ENCODE results near the gene FGF6.

FGF6 gene

DNA sequence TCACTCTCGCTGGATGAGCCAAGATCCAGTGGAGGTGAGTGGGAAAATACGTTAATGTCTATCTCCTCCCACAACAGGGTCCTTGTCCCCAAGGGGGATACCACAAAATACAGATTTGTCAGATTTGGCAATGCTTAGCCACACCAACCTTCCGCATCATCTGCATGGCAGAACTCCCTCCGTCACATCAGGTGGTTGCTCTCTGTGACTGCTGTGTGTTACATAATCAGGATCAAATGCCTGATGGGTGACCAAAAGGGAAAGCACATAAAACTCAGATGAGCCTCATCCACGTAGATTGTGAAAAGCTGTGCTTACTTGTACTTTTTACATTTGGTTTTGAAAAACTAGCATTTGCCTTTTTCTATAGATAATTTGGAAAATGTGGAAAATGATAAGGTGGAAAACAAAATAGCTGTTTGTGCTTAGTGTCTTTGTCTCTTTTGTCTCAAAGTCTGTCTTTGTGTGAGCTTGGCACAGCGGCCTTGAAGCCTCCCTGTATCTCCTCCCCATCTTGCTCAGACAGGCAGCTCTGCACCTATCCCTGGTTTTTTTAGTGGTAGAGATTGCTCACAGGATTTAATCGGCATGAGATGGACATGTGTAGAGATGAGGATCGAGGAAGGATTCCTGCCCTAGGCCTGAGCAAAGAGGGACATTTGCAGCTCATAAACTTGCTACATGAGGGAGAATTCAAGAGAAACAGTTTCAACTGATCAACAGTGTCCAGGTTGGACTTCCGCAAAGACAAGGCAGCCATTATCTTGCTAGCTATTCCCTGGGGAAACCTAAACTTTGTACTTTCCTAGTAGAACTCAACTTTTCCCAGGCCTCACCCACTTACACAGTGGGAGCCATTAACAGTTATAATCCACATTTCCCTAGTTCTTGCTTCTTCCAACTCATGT lies 3.6 kb upstream of the FGF6 start:
- no peak for DNase-seq (ENCODE audit: low read depth)
- no peak overlapping the region for H3K4me3 ChIP-seq (ENCODE audit: low read depth, low read length)

DNA sequence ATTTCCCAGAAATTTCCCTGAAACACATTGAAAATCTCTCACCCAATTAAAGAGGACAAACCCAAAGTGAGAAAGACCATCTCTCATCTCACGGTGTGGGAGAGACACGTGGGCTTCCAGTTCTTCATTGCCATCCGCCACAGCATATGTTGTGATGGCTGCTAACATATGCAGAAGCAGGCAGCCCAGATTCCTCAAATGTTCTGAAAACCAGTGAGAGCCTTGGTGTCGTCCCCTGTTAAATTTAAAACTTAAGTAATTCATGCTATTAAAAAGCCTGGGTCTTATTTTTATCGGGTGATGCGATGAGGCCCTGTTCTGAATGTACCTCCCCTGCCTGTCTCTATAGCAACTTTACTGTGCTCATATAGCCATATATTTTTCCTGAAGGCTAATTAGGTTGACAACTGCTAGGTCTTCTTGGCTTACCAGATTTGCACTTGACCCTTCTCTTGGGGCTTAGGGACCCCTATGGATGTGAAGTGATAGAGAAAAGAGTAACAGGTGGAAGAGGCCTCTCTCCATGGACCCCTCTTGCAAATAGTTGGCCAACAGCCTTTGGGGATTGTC lies 2.8 kb upstream of the FGF6 start:
- no peak for DNase-seq (ENCODE audit: low read depth)
- H3K4me3 ChIP-seq (ENCODE audit: low read depth, low read length), result no peak overlapping the region

DNA sequence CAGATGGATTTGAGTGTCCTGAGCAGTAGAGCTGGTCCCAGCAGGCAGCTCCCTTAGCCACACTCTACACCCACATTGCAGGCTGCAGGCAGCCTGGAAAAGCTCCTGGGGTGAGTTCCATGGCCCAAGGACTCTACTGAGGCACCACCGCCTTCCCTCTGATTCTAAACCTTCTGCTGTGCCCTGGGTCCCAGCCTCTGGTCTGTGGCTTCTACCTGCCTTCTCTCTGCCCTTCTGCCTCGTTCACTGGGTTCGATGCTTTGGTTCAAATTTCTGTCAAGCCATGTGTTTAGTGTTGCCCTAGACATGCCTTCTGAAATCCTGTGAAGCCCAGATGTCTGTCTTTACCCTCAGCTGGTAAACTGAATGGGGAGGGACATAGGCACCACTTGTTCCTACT lies 1.5 kb upstream of the FGF6 start:
- H3K4me3 ChIP-seq (ENCODE audit: low read depth, low read length), result no peak overlapping the region
- no peak for DNase-seq (ENCODE audit: low read depth)

DNA sequence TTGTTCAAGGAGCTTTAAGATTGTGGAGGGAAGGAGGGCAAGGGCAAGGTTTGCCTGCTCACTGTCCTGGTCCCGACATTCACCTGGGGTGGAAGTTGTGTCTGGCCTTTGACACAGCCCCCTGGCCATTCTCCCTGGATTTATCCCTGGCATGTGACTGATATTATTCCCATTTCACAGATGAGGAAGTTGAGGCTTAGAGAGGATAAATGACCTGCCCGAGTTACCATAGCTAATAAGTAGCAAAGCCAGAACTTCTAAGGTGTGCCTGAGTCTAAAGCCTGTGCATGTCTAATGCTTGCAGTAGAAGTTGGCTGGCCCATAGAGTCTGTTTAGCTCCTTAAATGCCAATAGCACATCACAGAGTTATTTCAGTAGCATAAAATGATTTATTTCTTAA lies 720 bp upstream of the FGF6 start:
- no peak overlapping the region for H3K4me3 ChIP-seq (ENCODE audit: low read depth, low read length)

DNA sequence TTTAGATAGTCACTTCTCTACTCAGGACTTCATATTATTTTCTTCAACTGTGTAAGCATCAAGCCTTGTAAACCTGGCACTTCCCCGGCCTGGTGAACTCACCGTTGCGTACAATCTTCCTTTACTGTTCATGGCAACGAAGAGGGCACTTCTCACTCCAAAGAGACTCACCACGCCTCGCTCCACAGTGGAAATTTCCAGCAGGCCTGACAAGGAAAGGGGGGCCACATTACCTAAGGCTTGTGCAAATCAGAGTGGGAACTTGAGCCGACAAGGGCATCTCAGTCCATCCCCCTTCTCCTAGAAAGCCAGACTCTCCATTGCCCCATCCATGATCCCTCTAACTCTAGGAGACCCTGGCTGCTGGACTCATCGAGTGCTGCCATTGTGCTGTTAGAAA lies 1.6 kb downstream of the FGF6 start:
- no peak overlapping the region for H3K4me3 ChIP-seq (ENCODE audit: low read depth, low read length)
- DNase-seq (ENCODE audit: low read depth), result no peak

More for the DNA sequence above, 720 bp upstream of the FGF6 start:
- DNase-seq (ENCODE audit: low read depth), result no peak

DNA sequence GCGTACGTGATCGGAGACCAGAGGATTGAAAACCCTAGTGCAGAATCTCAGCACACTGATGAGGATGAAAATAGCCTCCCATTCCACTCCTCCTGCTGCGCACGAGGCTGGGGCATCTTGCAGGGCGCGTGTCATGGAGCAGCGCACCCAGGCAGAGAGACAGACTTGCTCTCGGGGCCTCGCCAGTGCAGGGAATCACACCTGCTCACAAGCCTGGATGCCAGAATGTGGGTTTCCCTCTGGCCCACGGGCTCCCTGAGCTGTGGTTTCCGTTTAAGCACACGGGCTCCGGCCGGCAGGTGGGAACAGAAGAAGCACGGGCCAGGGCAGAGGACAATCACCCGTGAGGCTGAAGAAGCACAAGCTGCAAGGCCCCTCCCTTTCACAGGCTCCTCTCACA lies 2.0 kb downstream of the FGF6 start:
- no peak overlapping the region for H3K4me3 ChIP-seq (ENCODE audit: low read depth, low read length)
- DNase-seq (ENCODE audit: low read depth), result no peak

DNA sequence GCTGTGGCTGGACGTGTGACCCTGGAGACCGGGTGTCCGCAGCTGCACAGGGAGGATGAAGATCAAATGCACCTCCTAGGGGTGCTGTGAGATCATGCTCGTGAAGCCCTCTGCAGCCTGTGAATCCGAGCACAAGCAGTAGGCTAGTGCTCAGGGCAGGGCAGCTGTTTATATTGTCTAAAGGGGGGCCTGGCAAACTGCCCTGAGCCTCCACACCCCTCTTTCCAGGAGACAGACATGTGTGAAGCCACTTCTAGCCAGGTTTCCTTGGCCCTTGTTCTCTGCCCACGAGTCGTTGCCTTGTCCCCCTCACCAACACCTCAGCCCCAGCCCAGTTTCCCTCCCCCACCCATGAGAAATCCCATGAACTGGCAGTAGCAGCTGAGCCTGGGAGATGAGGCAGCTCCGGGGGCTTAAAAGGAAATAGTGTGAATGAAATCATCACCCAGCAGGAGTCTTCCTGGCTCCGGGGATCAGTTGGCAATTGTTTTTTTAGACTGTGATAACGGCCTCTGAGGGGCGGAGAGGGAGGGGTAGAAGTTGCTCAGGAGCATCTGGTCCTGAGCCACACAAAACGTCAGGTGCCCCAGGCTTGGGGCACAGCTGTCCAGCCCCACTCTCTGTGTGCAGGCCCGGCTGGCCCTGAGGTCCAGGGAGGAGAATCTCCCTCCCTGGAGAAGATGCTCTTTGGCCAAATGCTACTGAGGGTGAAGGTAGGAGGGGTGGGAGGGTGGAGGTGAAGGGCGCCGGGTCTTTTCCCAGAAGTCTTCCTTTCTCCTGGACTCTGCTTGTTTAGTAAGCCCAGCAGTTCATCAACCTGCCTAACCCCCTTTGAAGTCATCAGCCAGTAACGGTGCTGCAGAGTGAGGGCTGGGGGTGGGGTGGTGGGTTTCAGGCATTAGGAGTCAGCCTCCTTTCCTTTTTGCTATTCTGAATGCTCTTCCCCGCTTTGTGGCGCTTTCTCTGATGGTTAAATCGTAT lies 4.0 kb downstream of the FGF6 start:
- H3K4me3 ChIP-seq (ENCODE audit: low read depth, low read length), result no peak overlapping the region
- peak; percentile 19 for DNase-seq (ENCODE audit: low read depth)

DNA sequence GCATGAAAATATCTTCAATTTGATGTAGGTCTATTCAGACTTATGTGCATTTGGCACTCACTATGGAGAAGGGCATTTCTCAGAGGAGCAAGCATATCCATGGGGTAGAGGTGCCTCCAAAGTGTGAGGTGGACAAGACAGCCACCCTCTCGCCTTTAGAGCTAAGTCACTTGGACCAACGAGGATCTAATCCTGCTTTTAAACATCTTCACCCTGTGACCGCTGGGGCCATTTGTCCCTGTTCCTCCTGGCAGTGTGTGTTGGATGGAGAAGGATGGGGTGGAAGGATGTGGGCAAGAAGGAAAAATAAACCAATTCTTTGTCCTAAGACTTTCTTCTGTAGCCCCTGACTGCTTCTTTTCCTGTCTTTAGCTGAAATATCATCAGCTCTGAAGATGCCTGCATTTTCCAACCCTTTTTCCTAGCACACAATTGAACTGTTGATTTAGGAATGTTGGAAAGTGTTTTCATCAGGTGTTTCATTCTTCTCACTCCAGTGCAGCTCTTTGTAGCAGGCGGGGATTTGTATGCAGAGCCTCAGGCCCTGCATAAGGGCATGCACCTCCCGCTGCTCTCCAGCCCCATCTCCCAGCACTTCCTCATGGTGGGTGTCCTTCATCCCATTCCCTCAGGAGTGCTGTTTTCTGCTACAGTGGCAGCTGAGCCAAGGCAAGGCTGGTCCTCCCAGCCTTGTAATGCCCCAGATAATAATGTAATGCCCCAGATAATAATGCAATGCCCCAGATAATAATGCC lies 5.3 kb downstream of the FGF6 start:
- DNase-seq (ENCODE audit: low read depth), result no peak
- no peak overlapping the region for H3K4me3 ChIP-seq (ENCODE audit: low read depth, low read length)

DNA sequence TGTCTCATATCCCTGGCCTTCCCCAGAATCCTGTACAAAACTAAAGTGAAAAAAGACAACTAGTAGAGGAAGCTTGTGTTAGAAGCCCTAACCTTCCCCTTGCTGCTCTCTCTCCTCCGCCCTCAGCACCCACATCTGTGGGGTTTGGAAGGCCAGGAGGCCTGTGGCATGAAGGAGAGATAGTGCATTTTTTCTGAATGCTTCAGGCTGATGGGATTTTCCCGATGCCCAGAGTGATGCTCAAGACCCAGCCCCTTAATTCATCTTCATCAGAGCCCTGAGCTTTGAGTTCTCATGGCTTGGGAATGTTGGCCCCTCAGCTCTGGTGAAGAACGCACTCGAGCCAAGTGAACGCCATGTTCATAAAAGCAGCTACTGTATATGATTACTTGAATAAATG lies 5.9 kb downstream of the FGF6 start:
- H3K4me3 ChIP-seq (ENCODE audit: low read depth, low read length), result no peak overlapping the region
- DNase-seq (ENCODE audit: low read depth), result no peak

DNA sequence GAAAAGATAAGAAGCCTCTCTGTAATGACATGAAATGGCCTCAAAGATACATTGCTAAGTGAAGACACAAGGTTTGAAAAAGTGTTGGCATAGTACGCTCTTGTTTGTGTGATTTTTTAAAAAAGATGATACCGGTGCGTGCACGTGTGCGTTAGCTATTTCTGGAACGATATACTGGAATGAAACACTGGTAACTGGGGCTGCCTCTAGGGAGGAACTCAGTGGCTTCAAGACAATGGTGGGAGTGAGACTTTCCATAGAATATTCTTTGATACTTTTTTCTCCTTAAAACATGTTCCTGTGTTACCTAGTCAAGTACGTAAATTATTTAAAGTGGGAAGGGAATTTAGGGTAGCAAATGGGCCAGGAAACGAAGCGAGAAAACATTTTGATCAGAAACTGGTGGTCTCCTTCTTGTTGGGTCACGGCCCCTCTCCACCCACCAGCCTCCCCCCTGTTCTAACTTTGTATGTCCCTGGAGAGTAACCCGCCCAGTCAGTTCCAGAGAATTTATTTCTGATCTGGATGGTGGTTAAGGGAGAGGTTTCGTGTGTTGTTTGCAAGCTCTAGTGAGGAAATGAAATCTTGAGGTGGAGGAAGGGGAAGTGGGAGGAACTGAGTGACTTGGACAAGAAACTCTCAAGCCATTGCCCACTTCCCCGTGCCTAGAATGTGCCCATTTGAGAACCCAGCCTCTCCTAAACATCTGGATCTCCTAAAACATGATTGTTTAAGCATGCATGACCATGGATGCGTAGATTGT lies 6.6 kb downstream of the FGF6 start:
- no peak overlapping the region for H3K4me3 ChIP-seq (ENCODE audit: low read depth, low read length)
- DNase-seq (ENCODE audit: low read depth), result no peak

DNA sequence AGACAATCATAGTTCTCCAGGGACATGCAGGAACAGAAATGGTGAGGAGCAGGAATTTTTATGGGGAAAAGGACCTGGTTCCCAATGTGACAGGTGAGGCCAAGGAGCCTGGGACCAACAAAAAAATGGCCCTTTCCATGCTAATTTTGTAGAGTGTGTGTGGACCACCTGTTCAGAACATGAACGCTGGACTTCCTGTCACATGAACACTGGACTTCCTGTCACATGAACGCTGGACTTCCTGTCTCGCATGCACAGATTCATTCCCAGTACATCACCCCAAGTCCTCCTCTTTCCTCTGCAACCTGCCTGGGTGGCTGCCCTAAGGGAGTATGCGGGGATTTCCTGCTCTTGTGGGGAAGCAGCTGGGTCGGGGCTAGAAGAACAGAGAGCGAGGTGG lies 10.1 kb downstream of the FGF6 start:
- H3K4me3 ChIP-seq (ENCODE audit: low read depth, low read length), result no peak overlapping the region
- DNase-seq (ENCODE audit: low read depth), result no peak

DNA sequence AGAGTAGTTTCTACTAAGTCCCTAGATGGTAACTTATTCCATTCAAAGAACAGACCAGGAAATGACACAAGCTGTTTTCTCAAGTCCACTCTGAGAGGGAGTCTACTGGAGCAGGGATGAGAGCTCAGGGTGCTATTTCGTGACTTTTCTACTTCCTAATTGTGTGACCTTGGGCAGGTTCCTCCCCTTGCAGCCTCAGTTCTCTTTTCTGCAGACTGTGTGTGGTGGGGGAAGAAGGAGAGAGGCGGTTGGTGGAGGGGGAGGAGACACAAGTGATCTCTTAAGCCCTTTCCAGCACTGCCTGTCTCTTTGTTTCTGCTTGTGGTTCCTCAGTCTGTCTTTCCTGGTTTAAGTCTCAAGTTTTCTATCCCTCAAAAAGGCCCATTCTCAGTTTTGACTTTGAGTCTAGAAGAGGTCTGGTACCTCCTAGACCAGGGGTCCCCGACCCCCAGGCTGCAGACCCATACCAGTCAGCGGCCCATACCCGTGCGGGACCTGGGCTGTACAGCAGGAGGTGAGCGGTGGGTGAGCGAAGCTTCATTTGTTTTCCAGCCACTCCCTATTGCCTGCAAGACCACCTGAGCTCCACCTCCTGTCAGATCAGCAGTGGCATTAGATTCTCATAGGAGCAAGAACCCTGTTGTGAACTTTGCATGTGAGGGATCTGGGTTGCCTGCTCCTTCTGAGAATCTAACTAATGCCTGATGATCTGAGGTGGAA lies 10.7 kb downstream of the FGF6 start:
- DNase-seq (ENCODE audit: low read depth), result no peak
- no peak overlapping the region for H3K4me3 ChIP-seq (ENCODE audit: low read depth, low read length)

DNA sequence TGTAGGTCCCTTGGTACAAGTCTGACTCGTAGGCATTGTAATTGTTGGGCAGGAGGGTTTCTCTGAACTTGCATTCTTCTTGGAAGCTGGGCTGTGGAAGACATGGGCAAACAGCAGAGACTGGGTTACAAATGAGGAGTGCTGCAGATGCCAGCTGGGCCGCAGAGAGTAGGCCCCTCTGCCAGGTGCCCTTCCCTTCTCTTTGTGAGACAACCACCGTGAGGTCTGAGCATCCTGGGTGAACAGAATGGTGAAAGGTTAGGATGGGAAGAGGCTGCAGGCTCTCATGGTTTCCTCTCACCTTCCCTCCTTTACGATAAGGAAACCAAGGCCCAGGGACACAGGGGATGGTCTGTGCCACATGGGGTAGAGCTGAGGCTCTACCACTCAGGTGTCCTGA lies 11.3 kb downstream of the FGF6 start:
- H3K4me3 ChIP-seq (ENCODE audit: low read depth, low read length), result no peak overlapping the region
- DNase-seq (ENCODE audit: low read depth), result no peak

DNA sequence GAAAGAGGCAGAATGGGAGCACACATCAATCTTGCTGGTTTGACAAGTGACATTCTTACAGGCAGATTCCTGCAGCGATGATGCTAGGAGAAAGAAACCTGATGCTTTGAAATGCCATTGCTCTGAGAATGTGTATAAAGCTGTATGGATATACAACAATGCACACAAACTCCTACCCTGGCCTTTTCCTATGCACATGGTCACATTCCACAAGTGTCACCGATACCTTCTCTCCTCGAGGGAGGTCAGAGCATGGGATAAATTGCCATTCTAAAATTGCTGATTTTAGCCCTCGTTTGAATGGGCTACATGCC lies 11.9 kb downstream of the FGF6 start:
- no peak overlapping the region for H3K4me3 ChIP-seq (ENCODE audit: low read depth, low read length)
- DNase-seq (ENCODE audit: low read depth), result no peak

DNA sequence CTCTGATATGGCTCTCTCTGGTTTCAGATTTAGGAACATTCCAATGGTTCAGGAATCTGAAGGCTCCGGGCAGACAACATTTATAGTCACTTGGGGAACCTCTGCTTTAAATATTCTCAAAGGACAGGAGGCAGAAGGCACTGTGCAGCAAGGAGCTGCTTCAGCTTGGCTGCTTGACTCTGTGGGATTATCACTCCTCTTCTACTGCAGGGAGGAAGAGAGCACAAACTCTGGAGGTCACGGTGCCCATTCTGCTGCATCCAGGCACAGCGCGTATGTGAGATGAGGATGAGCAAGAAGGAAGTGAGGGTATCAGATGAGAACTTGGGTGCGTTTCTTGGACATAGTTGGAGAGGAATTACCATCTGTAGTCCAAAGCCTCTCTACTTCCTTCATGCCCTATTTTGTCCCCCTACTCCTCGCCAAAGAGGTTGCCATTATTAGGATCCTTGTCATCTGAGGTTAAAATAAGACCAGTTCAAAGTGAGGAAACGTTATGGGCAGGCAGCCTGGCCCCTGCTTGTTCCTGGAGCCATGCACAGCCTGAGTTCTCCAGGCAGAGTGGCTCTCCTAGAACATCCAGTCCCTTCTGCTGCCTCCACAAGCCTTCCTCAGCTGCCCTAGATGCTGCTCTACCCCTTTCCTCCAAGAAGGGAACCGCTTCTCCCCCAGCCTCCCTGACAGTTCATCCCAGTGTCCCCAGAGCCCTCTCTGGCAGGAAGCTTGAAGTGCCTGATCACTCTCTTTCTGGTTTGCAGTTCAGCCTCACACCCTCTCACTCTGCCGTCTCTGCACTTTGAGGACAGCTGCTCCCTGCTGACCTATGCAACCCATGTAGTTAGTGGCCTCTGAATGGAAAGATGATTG lies 12.5 kb downstream of the FGF6 start:
- no peak overlapping the region for H3K4me3 ChIP-seq (ENCODE audit: low read depth, low read length)
- no peak for DNase-seq (ENCODE audit: low read depth)

DNA sequence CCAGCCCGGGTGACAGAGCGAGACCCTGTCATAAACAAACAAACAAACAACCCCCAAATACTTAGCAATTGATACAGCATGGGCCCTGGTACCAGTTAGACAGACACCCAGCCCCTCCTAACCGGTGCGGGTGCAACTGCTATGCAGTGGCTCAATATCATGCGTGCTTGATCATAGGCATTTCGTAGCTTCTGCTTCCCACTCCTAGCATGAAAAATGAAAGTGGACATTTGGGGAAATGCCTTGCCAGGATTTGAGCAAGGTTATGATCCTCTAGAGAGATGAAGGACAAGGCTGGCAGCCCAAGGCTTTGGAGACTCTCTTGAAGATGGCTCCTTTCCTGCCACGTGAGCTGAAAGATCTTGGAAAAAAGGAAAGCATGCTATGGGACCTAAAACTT lies 13.7 kb downstream of the FGF6 start:
- DNase-seq (ENCODE audit: low read depth), result no peak
- H3K4me3 ChIP-seq (ENCODE audit: low read depth, low read length), result no peak overlapping the region

DNA sequence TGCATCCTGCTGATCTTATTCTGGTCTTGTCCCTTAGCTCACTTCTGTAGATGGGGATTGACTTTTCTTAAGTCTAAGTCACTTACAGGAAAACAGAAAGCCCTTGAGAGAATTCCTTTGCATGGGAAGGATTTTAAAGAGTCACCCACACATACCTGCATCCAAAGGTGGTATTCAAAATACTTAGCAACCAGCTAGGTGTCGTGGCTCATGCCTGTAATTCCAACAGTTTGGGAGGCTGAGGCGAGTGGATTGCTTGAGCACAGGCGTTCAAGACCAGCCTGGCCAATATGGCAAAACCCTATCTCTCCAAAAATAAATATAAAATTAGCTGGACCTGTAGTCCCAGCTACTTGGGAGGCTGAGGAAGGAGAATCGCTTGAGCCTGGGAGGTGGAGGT lies 14.2 kb downstream of the FGF6 start:
- no peak overlapping the region for H3K4me3 ChIP-seq (ENCODE audit: low read depth, low read length)
- DNase-seq (ENCODE audit: low read depth), result no peak

All from skeletal muscle cell (primary cell).